ENCODE data around the gene TUBB. TPM values are rescaled to one million over a fixed set of nuclear protein-coding genes. Genes with fewer than 3 reads are reported as not detected.

Gene TUBB
- total and polyA plus RNA-seq, 9 of the 15 experiments (the other 6 are each of a cell fraction or from before 2014, with no cell fraction given), result 971 to 2,870 (median 1,478) TPM

DNA sequence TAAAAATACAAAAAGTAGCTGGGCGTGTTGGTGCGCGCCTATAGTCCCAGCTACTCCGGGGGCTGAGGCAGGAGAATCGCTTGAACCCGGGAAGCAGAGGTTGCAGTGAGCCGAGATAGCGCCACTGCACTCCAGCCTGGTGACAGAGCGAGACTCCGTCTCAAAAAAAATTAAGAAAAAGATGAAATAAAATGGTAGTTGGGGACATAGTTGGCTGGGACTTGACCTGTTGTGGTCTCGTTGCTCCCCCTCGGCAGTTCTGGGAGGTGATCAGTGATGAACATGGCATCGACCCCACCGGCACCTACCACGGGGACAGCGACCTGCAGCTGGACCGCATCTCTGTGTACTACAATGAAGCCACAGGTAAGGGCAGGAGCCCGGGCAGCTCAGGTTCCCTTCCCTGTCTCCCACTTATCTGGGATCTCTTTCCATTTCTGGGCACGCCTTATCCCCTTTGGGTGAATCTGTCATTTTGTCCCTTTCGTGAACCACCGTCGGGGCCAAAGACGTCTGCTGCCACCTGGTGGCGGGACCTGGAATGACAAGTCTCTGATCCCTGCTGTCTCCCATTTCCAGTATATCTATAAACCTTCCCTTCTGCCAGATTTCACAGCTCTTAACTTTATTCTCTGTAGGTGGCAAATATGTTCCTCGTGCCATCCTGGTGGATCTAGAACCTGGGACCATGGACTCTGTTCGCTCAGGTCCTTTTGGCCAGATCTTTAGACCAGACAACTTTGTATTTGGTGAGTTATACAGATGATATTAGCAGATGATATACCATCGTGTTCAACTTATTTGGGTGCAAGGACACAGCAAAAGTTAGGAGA lies 2.3 kb downstream of the TUBB start (continued):
- TF ChIP-seq ZNF280A (IDR thresholded peaks at IDR 0.05; ENCODE audit: low read depth, partially characterized antibody) (no peak), NR1H2 (CRISPR knock-in tag; IDR thresholded peaks at IDR 0.05) (0 out of 2 replicates have a peak, but pooled peaks have one; percentile 73), POLR3A (IDR thresholded peaks at IDR 0.05; ENCODE audit: borderline replicate concordance, extremely low read depth, insufficient read depth, insufficient read length) (no peak), YBX1 (IDR thresholded peaks at IDR 0.05) (no peak), ZNF274 (IDR thresholded peaks at IDR 0.05; ENCODE audit: borderline replicate concordance, low read depth, low read length) (no peak), TRIM24 (IDR thresholded peaks at IDR 0.05) (no peak), LCOR (CRISPR knock-in tag; IDR thresholded peaks at IDR 0.05) (peak; percentile 93; the same call in 1 of the 2 replicates), KDM2B (CRISPR knock-in tag; IDR thresholded peaks at IDR 0.05) (no peak), BCLAF1 (IDR thresholded peaks at IDR 0.05; ENCODE audit: borderline replicate concordance in 1 of 2, control insufficient read depth in 1 of 2, low read depth in 2 of 2, low read length in 1 of 2) (no peak; a peak in 1 of 4 replicates), RAD51 (IDR thresholded peaks at IDR 0.05; ENCODE audit: borderline replicate concordance, low read depth) (no peak), NFRKB (IDR thresholded peaks at IDR 0.05; ENCODE audit: low read depth) (no peak), ZNF436 (CRISPR knock-in tag; IDR thresholded peaks at IDR 0.05) (no peak), ZNF518B (CRISPR knock-in tag; IDR thresholded peaks at IDR 0.05) (no peak), GTF2E2 (tag; IDR thresholded peaks at IDR 0.05) (no peak; the same call in 1 of the 2 replicates), ARID1B (IDR thresholded peaks at IDR 0.05) (peak; percentile 26), CREB1 (IDR thresholded peaks at IDR 0.05) (no peak), CREB1 (CRISPR knock-in tag; IDR thresholded peaks at IDR 0.05) (no peak; the same call in 1 of the 2 replicates)
- TF ChIP-seq, protein P1, sequence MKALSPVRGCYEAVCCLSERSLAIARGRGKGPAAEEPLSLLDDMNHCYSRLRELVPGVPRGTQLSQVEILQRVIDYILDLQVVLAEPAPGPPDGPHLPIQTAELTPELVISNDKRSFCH (CRISPR knock-in tag; IDR thresholded peaks at IDR 0.05), result no peak
- TF ChIP-seq, protein P1 (tag; IDR thresholded peaks at IDR 0.05), result peak; percentile 71; the same call in 1 of the 2 replicates

Measured in K562 (cell line).